Ishikawa (cell line): ENCODE data around the gene CTPS1.
A peak's percentile ranks its signal among the peaks of the same experiment; 100 is the strongest.

Source experiments
- CREB1 ChIP-seq: IDR thresholded peaks from 2 replicates; pipeline ENCODE4 v1.6.1; 2012; ENCODE audit warnings: low read depth
- EGR1 ChIP-seq: IDR thresholded peaks from 2 replicates; pipeline ENCODE4 v1.6.1; 2012
- EP300 ChIP-seq: IDR thresholded peaks from 2 replicates; pipeline ENCODE4 v1.6.1; 2012; ENCODE audit warnings: borderline replicate concordance
- FOXM1 ChIP-seq: IDR thresholded peaks from 2 replicates; pipeline ENCODE4 v1.6.1; 2012; ENCODE audit warnings: low read depth, borderline replicate concordance
- MAX ChIP-seq: IDR thresholded peaks from 2 replicates; pipeline ENCODE4 v1.6.1; 2012
- RAD21 ChIP-seq: IDR thresholded peaks from 2 replicates; pipeline ENCODE4 v1.6.1; 2012; ENCODE audit warnings: low read depth
- REST ChIP-seq: IDR thresholded peaks from 2 replicates; pipeline ENCODE4 v1.6.1; 2012; ENCODE audit warnings: low read depth, mild to moderate bottlenecking
- TAF1 ChIP-seq: IDR thresholded peaks from 2 replicates; pipeline ENCODE4 v1.6.1; 2012; ENCODE audit warnings: low read depth, mild to moderate bottlenecking
- TCF12 ChIP-seq: IDR thresholded peaks from 2 replicates; pipeline ENCODE4 v1.6.1; 2012; ENCODE audit warnings: low read depth
- TEAD4 ChIP-seq: IDR thresholded peaks from 2 replicates; pipeline ENCODE4 v1.6.1; 2012
- USF1 ChIP-seq: IDR thresholded peaks from 2 replicates; pipeline ENCODE4 v1.6.1; 2012
- YY1 ChIP-seq: IDR thresholded peaks from 2 replicates; pipeline ENCODE4 v1.6.1; 2012; ENCODE audit warnings: low read depth
- ZBTB7A ChIP-seq: IDR thresholded peaks from 2 replicates; pipeline ENCODE4 v1.6.1; 2012; ENCODE audit warnings: low read depth

Gene CTPS1

GRCh38 chr1:41030872-41031616, 51.5 kb downstream of the CTPS1 start:
- TF ChIP-seq EP300, result no peak
- TF ChIP-seq RAD21, result no peak
- TF ChIP-seq MAX, result no peak
- no peak for TF ChIP-seq TEAD4
- no peak for TF ChIP-seq CREB1
- TF ChIP-seq FOXM1, result no peak
- no peak for TF ChIP-seq EGR1
- TF ChIP-seq TCF12, result no peak
- no peak for TF ChIP-seq YY1

GRCh38 chr1:41032147-41032546, 52.7 kb downstream of the CTPS1 start:
- TF ChIP-seq FOXM1 (no peak), RAD21 (no peak), YY1 (no peak), MAX (no peak), ZBTB7A (no peak), TAF1 (no peak)

GRCh38 chr1:41033272-41033671, 53.8 kb downstream of the CTPS1 start:
- TF ChIP-seq REST, result no peak

GRCh38 chr1:41037116-41037903, 57.8 kb downstream of the CTPS1 start:
- no peak for TF ChIP-seq REST
- TF ChIP-seq FOXM1, result no peak
- no peak for TF ChIP-seq TCF12
- TF ChIP-seq MAX, result no peak
- no peak for TF ChIP-seq EGR1
- TF ChIP-seq EP300, result no peak
- TF ChIP-seq YY1, result no peak
- TF ChIP-seq ZBTB7A, result no peak

GRCh38 chr1:41038110-41038509, 58.6 kb downstream of the CTPS1 start:
- TF ChIP-seq MAX (no peak), RAD21 (peak; percentile 46)

GRCh38 chr1:41041614-41042270, 62.2 kb downstream of the CTPS1 start:
- TF ChIP-seq EGR1 (no peak), REST (no peak), TEAD4 (no peak), EP300 (no peak), RAD21 (no peak), CREB1 (no peak), FOXM1 (no peak), TCF12 (no peak), YY1 (no peak), USF1 (no peak), TAF1 (no peak)
